ENCODE measurements around the gene ZCCHC24. TPM values are rescaled to one million over a fixed set of nuclear protein-coding genes. Genes with fewer than 3 reads are reported as not detected.

Gene ZCCHC24
- total and polyA plus RNA-seq, 9 donors: 21.6 to 92.1 (median 58.3) TPM

- DNase-seq: peak in 2 of 5 donors; percentile 25 to 38
- no peaks in the 10 kb centered on the region for H3K36me3 ChIP-seq
- H3K27ac ChIP-seq: peak overlapping the region; percentile 34 to 44
- no peaks in the 10 kb centered on the region for H3K9me3 ChIP-seq
- no peak for TF ChIP-seq EP300 (IDR thresholded peaks at IDR 0.05)
- no peak for TF ChIP-seq CTCF (IDR thresholded peaks at IDR 0.05)
- TF ChIP-seq POLR2A (IDR thresholded peaks at IDR 0.05): no peak
- H3K4me1 ChIP-seq (ENCODE audit: insufficient read depth): peaks cover 47% of the 10 kb centered on the region
- intact Hi-C loops (cut with DNase I): loop anchor here in 1 of 4 donors (5.0 kb wide), 1 partner anchor 33 kb away; no protein-coding TSS in a partner anchor
- H3K4me3 ChIP-seq: no peak overlapping the region
- no peaks in the 10 kb centered on the region for H3K27me3 ChIP-seq
- 63 to 83% (median 76%) methylated on average over 9 of the region's 9 CpGs for WGBS, 3 donors
These were observed 35.7 kb downstream of the ZCCHC24 start for GRCh38 chr10:79409726-79410085.

GRCh38 chr10:79409038-79409725 is 36.2 kb downstream of the ZCCHC24 start:
- TF ChIP-seq EP300 (IDR thresholded peaks at IDR 0.05) (no peak), CTCF (IDR thresholded peaks at IDR 0.05) (no peak), POLR2A (IDR thresholded peaks at IDR 0.05) (no peak)
- Histone ChIP-seq H3K27me3 (no peaks in the 10 kb centered on the region), H3K36me3 (no peaks in the 10 kb centered on the region), H3K4me3 (no peak overlapping the region), H3K9me3 (no peaks in the 10 kb centered on the region), H3K27ac (peak overlapping the region; percentile 34 to 44), H3K4me1 (ENCODE audit: insufficient read depth) (peaks cover 50% of the 10 kb centered on the region)
- intact Hi-C loops (cut with DNase I): loop anchor here in 1 of 4 donors (5.0 kb wide), 1 partner anchor 33 kb away; no protein-coding TSS in a partner anchor
- DNase-seq: peak in 2 of 5 donors; percentile 25 to 26
- WGBS, 3 donors: 89 to 94% (median 93%) methylated on average over 6 of the region's 6 CpGs

GRCh38 chr10:79407811-79408795 is 37.3 kb downstream of the ZCCHC24 start:
- no peaks in the 10 kb centered on the region for H3K36me3 ChIP-seq
- H3K9me3 ChIP-seq: no peaks in the 10 kb centered on the region
- TF ChIP-seq POLR2A (IDR thresholded peaks at IDR 0.05) (no peak), EP300 (IDR thresholded peaks at IDR 0.05) (no peak), CTCF (IDR thresholded peaks at IDR 0.05) (no peak)
- H3K27me3 ChIP-seq: no peaks in the 10 kb centered on the region
- peaks cover 57% of the 10 kb centered on the region for H3K4me1 ChIP-seq (ENCODE audit: insufficient read depth)
- no peak overlapping the region for H3K4me3 ChIP-seq
- DNase-seq: peak; percentile 78 to 82 (median 81)
- intact Hi-C loops (cut with DNase I): loop anchor here in 1 of 4 donors (5.0 kb wide), 1 partner anchor 34 kb away; no protein-coding TSS in a partner anchor
- WGBS, 3 donors: 38 to 45% (median 42%) methylated on average over 17 of the region's 17 CpGs
- peak overlapping the region in 1 of 2 donors; percentile 80 for H3K27ac ChIP-seq

- DNase-seq: no peak
- Histone ChIP-seq H3K9me3 (no peaks in the 10 kb centered on the region), H3K27me3 (no peaks in the 10 kb centered on the region), H3K4me3 (no peak overlapping the region), H3K27ac (peak overlapping the region in 1 of 2 donors; percentile 80), H3K4me1 (ENCODE audit: insufficient read depth) (peaks cover 60% of the 10 kb centered on the region), H3K36me3 (no peaks in the 10 kb centered on the region)
- TF ChIP-seq CTCF (IDR thresholded peaks at IDR 0.05): no peak
- no peak for TF ChIP-seq POLR2A (IDR thresholded peaks at IDR 0.05)
- no peak for TF ChIP-seq EP300 (IDR thresholded peaks at IDR 0.05)
- WGBS, 3 donors: 71 to 88% (median 81%) methylated on average over 9 of the region's 9 CpGs
- intact Hi-C loops (cut with DNase I): loop anchor here in 1 of 4 donors (5.0 kb wide), 1 partner anchor 35 kb away; no protein-coding TSS in a partner anchor
These were observed 38.0 kb downstream of the ZCCHC24 start for GRCh38 chr10:79407423-79407796.
